ENCODE data around the gene SPIN2A. TPM values are rescaled to one million over a fixed set of nuclear protein-coding genes. Genes with fewer than 3 reads are reported as not detected.
"Not testable (repeated sequence)": the region's sequence is repeated elsewhere in the genome, so short reads cannot be mapped to it uniquely, and the experiment has no call there.

SPIN2A gene
- total RNA-seq (ENCODE audit: insufficient read depth, low replicate concordance): 0.24 TPM

GRCh38 chrX:57137073-57137472 lies at the start of gene SPIN2A:
SPIN2A (minus strand) TSS chrX:57137397; CDS start chrX:57136597, 800 bp downstream.
- DNase-seq (ENCODE audit: low spot score): not testable (repeated sequence)

- DNase-seq (ENCODE audit: low spot score): no peak
Measured at GRCh38 chrX:57178605-57179004, 41.4 kb upstream of the SPIN2A start.

- no peak for DNase-seq (ENCODE audit: low spot score)
Measured at GRCh38 chrX:57177070-57177469, 39.9 kb upstream of the SPIN2A start.

- no peak for DNase-seq (ENCODE audit: low spot score)
Measured at GRCh38 chrX:57172544-57172943, 35.3 kb upstream of the SPIN2A start.

- peak; percentile 29 for DNase-seq (ENCODE audit: low spot score)
Measured at GRCh38 chrX:57156397-57157049, 19.3 kb upstream of the SPIN2A start.

- DNase-seq (ENCODE audit: low spot score): no peak
Measured at GRCh38 chrX:57155171-57155570, 18.0 kb upstream of the SPIN2A start.

GRCh38 chrX:57152222-57152621 lies 15.0 kb upstream of the SPIN2A start:
- DNase-seq (ENCODE audit: low spot score): not testable (repeated sequence)

GRCh38 chrX:57138674-57139073 lies 1.5 kb upstream of the SPIN2A start:
- no peak for DNase-seq (ENCODE audit: low spot score)

GRCh38 chrX:57137501-57137900 lies 304 bp upstream of the SPIN2A start:
- DNase-seq (ENCODE audit: low spot score): peak; percentile 45

GRCh38 chrX:57136589-57136988 lies 608 bp downstream of the SPIN2A start:
- not testable (repeated sequence) for DNase-seq (ENCODE audit: low spot score)

- no peak for DNase-seq (ENCODE audit: low spot score)
Measured at GRCh38 chrX:57135287-57135686, 1.9 kb downstream of the SPIN2A start.

- DNase-seq (ENCODE audit: low spot score): no peak
Measured at GRCh38 chrX:57134702-57135101, 2.5 kb downstream of the SPIN2A start.

- DNase-seq (ENCODE audit: low spot score): no peak
Measured at GRCh38 chrX:57133706-57134105, 3.5 kb downstream of the SPIN2A start.

- DNase-seq (ENCODE audit: low spot score): not testable (repeated sequence)
Measured at GRCh38 chrX:57133284-57133683, 3.9 kb downstream of the SPIN2A start.

- DNase-seq (ENCODE audit: low spot score): no peak
Measured at GRCh38 chrX:57132046-57132445, 5.2 kb downstream of the SPIN2A start.

- no peak for DNase-seq (ENCODE audit: low spot score)
Measured at GRCh38 chrX:57121816-57122215, 15.4 kb downstream of the SPIN2A start.

- peak; percentile 89 for DNase-seq (ENCODE audit: low spot score)
Measured at GRCh38 chrX:57121162-57121755, 15.9 kb downstream of the SPIN2A start, which contains the start of gene SPIN2B. SPIN2B (minus strand) TSS chrX:57121548.

GRCh38 chrX:57120619-57121161 lies 16.5 kb downstream of the SPIN2A start:
- peak; percentile 1 for DNase-seq (ENCODE audit: low spot score)

GRCh38 chrX:57119416-57119815 lies 17.8 kb downstream of the SPIN2A start:
- DNase-seq (ENCODE audit: low spot score): no peak

GRCh38 chrX:57117566-57117965 lies 19.6 kb downstream of the SPIN2A start:
- DNase-seq (ENCODE audit: low spot score): not testable (repeated sequence)

- no peak for DNase-seq (ENCODE audit: low spot score)
Measured at GRCh38 chrX:57104921-57105398, 32.2 kb downstream of the SPIN2A start.

- DNase-seq (ENCODE audit: low spot score): no peak
Measured at GRCh38 chrX:57104406-57104805, 32.8 kb downstream of the SPIN2A start.

GRCh38 chrX:57103489-57103888 lies 33.7 kb downstream of the SPIN2A start:
- no peak for DNase-seq (ENCODE audit: low spot score)

Data from umbilical cord (tissue), 2 donors.